CD4-positive, alpha-beta memory T cell (primary cell): ENCODE results near the gene SNRNP70. TPM values are rescaled to one million over a fixed set of nuclear protein-coding genes. Genes with fewer than 3 reads are reported as not detected.
A peak's percentile ranks its signal among the peaks of the same experiment; 100 is the strongest.
"Not testable (repeated sequence)": the region's sequence is repeated elsewhere in the genome, so short reads cannot be mapped to it uniquely, and the experiment has no call there.

Experiments
- CTCF ChIA-PET: fragments of 350-600 bp; sonication (Branson Sonifier 250); formaldehyde crosslinking; loops from one replicate; lab custom pipeline; 2021; ENCODE audit warnings: inconsistent platforms; ENCODE audit not compliant: partially characterized antibody; lab: Charles Lee
- POLR2A ChIA-PET: fragments of 350-600 bp; sonication (Branson Sonifier 250); formaldehyde crosslinking; loops from one replicate; lab custom pipeline; 2021; ENCODE audit not compliant: partially characterized antibody; lab: Charles Lee
- DNase-seq, 5 donors: peaks; one replicate each; pipeline versions ENCODE4 v3.0.0 to v3.0.0-alpha.2; 2020 to 2022; ENCODE audit warnings: mixed read lengths in 1 of 5
- H3K27ac ChIP-seq: one replicate; pipeline ENCODE4 v1.7.0; 2013; ENCODE audit warnings: low read depth, low read length
- H3K27me3 ChIP-seq: 2 replicates; pipeline ENCODE4 v1.7.0; 2013; ENCODE audit warnings: mild to moderate bottlenecking, low read length, moderate library complexity; ENCODE audit not compliant: insufficient read depth
- H3K36me3 ChIP-seq: 2 replicates; pipeline ENCODE4 v1.7.0; 2013; ENCODE audit warnings: mild to moderate bottlenecking, low read length, moderate library complexity; ENCODE audit not compliant: insufficient read depth
- H3K4me1 ChIP-seq: 2 replicates; pipeline ENCODE4 v1.7.0; 2013; ENCODE audit warnings: mild to moderate bottlenecking, low read length, moderate library complexity; ENCODE audit not compliant: insufficient read depth
- H3K4me3 ChIP-seq, 2 donors: one replicate each; pipeline ENCODE4 v1.7.0; 2013; ENCODE audit warnings: low read length in 2 of 2, mild to moderate bottlenecking in 1 of 2
- H3K9me3 ChIP-seq, 2 donors: one replicate each; pipeline ENCODE4 v1.7.0; 2013; ENCODE audit warnings: low read length in 2 of 2, control low read depth in 1 of 2; ENCODE audit not compliant: control insufficient read depth in 1 of 2
- H3K27ac Mint-ChIP-seq, 7 donors: one replicate each; pipeline ENCODE4 v1.8.0; 2020 to 2021; ENCODE audit warnings: mixed read lengths in 7 of 7, mild to moderate bottlenecking in 6 of 7, inconsistent platforms in 3 of 7, moderate library complexity in 3 of 7
- H3K27me3 Mint-ChIP-seq, 2 donors: one replicate each; pipeline ENCODE4 v1.8.0; 2020 to 2021; ENCODE audit warnings: mixed read lengths in 2 of 2
- H3K36me3 Mint-ChIP-seq, 2 donors: one replicate each; pipeline ENCODE4 v1.8.0; 2020 to 2021; ENCODE audit warnings: mixed read lengths in 2 of 2, inconsistent platforms in 1 of 2, mild to moderate bottlenecking in 1 of 2
- H3K4me1 Mint-ChIP-seq, 4 donors: one replicate each; pipeline ENCODE4 v1.8.0; 2020 to 2021; ENCODE audit warnings: mixed read lengths in 4 of 4, mild to moderate bottlenecking in 1 of 4
- H3K4me3 Mint-ChIP-seq, 8 donors: one replicate each; pipeline ENCODE4 v1.8.0; 2020 to 2021; ENCODE audit warnings: mixed read lengths in 8 of 8, mild to moderate bottlenecking in 7 of 8, moderate library complexity in 6 of 8, inconsistent platforms in 3 of 8
- H3K9me3 Mint-ChIP-seq, 8 donors: one replicate each; pipeline ENCODE4 v1.8.0; 2020 to 2021; ENCODE audit warnings: mixed read lengths in 8 of 8, mild to moderate bottlenecking in 5 of 8, inconsistent platforms in 3 of 8, moderate library complexity in 1 of 8
- intact Hi-C: fragments of 100-400 bp; cut with micrococcal nuclease; formaldehyde crosslinking; loops from one replicate; pipeline ENCODE4 v1.15.1; 2023
- polyA plus RNA-seq, 2 donors: library from polyadenylated mRNA; unstranded; fragments of 300-500 nt; fragmentation: Illumina TruSeq; gene quantifications; one replicate each; pipeline ENCODE4 v1.2.3, GENCODE V29; 2021
- total RNA-seq, 2 experiments: library from RNA; stranded (reverse); gene quantifications; one replicate each; pipeline ENCODE4 v1.2.3, GENCODE V29; 2021

The SNRNP70 gene
- total and polyA plus RNA-seq, 4 experiments from 2014 or later, result 31.5 to 689 (median 365) TPM

GRCh38 chr19:49043548-49043947, 41.7 kb upstream of the SNRNP70 start, which contains the start of gene CGB5:
Gene CGB5 (plus strand): TSS chr19:49043848. CDS start chr19:49044210, 362 bp downstream.
- DNase-seq, H3K4me1 Mint-ChIP-seq, H3K27me3 Mint-ChIP-seq, intact Hi-C loops, CTCF ChIA-PET, H3K4me3 Mint-ChIP-seq, H3K27ac ChIP-seq, H3K9me3 Mint-ChIP-seq, H3K4me3 ChIP-seq, H3K4me1 ChIP-seq, POLR2A ChIA-PET, H3K27me3 ChIP-seq, H3K36me3 Mint-ChIP-seq, H3K9me3 ChIP-seq, H3K27ac Mint-ChIP-seq, H3K36me3 ChIP-seq: not testable (repeated sequence)

DNA sequence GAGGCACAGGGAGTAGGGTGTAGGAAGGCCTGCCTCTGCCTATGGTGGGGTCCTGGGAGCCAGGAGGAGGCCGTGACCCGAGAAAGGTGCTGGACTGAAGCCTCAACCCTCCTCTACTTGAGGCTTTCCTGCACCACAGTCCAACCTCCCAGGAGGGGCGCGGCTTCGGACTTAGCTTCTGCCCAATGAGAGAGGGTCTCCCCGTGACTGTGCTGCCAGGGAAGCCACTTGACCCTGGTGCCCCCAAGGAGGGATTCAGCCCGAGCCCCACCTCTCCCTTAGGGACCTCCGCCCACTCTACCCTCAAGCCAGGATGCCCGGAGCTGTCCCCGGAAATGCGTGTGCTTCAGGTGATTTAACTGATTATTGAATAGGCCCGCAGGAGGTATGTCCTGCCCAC, 36.2 kb upstream of the SNRNP70 start, which contains the start of gene CGB8:
CGB8 (minus strand) TSS at position 101 of the 400 bp plus-strand sequence. CDS start 372 bp downstream, outside the sequence.
- DNase-seq, H3K27me3 Mint-ChIP-seq, H3K27ac ChIP-seq, H3K4me3 Mint-ChIP-seq, H3K4me1 Mint-ChIP-seq, intact Hi-C loops, H3K36me3 Mint-ChIP-seq, H3K9me3 Mint-ChIP-seq, H3K4me3 ChIP-seq, H3K4me1 ChIP-seq, H3K36me3 ChIP-seq, CTCF ChIA-PET, H3K9me3 ChIP-seq, H3K27me3 ChIP-seq, POLR2A ChIA-PET: not testable (repeated sequence)
- peak within 1 kb of the TSS in 1 of 7 donors; percentile 64 for H3K27ac Mint-ChIP-seq

DNA sequence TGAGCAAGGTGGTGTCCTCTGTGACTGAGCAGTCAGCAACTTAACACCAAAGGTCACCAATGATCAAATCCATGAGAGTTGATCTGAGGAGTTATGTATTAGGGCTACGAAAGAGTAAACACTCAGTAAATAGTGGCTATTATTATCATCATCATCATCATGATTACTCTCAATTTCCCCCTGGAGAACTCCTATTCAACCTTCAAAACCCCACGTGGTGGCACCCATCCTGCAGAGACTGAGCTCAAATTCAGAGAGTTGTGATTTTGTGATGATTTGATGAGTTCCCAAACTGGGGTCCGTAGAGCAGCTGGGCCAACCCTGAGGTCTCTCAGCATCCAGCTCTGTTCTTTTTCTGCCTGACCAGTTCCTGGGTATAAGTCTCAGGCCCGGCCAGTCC, 35.4 kb upstream of the SNRNP70 start:
- H3K27ac Mint-ChIP-seq, H3K27me3 Mint-ChIP-seq, H3K4me1 ChIP-seq, H3K9me3 ChIP-seq, POLR2A ChIA-PET, H3K4me3 Mint-ChIP-seq, DNase-seq, H3K36me3 ChIP-seq, H3K4me3 ChIP-seq, H3K27me3 ChIP-seq, H3K9me3 Mint-ChIP-seq, H3K36me3 Mint-ChIP-seq, H3K27ac ChIP-seq, H3K4me1 Mint-ChIP-seq, CTCF ChIA-PET: not testable (repeated sequence)
- intact Hi-C loops, result loop anchor here (10.0 kb wide), 1 partner anchor 55 kb away; the partner anchor contains the start of genes GYS1 and RUVBL2

GRCh38 chr19:49050376-49051033, 34.7 kb upstream of the SNRNP70 start:
- H3K9me3 ChIP-seq, POLR2A ChIA-PET, DNase-seq, H3K36me3 Mint-ChIP-seq, H3K9me3 Mint-ChIP-seq, H3K4me1 ChIP-seq, H3K27me3 Mint-ChIP-seq, H3K27me3 ChIP-seq, H3K4me3 Mint-ChIP-seq, H3K4me3 ChIP-seq, H3K36me3 ChIP-seq, CTCF ChIA-PET, H3K27ac ChIP-seq, H3K4me1 Mint-ChIP-seq, H3K27ac Mint-ChIP-seq: not testable (repeated sequence)
- intact Hi-C loops, result loop anchor here (10.0 kb wide), 1 partner anchor 56 kb away; the partner anchor contains the start of genes GYS1 and RUVBL2

DNA sequence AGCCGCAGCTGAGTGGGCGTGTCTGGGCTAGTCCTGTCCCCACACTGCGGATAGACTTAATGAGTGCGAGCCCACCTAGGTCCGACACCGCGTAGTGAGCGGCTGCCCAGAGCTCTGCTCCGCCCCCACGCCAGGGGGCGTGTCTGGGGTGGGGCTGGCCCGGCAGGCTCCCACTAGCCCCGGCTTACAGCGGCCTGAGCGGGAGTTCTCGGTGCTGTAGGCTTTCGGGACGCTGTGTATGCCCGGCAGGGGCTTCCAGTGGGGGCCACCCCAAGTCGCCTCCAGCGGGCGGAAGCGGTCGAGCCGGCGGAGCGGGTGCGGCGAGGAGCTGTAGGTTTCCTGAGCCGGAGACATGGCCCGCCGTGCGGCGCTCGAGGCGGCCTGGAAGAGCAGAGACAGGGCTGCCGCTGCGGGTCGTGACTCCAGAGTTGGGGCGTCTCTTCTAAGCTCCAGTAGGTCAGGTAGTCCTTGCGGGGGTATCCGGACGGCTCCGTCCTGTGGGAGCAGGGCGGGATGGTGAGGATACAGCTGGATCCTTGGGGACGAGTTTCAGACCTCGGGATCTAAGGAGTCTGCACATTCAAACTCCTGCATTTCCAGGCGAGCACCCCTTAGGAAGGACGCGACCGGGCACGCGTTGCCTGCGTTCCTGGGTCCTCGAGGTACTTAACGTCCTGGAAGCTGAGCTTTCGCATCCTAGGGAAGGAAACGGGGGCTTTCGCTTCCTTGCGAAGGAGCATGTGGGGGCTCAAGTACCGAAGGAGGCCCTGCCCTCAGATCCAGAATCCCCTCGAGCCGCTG, 28.9 kb upstream of the SNRNP70 start:
- peaks cover 7 to 27% (median 14%) of the 10 kb centered on the region in 4 donors for H3K4me1 Mint-ChIP-seq
- peaks cover 18% of the 10 kb centered on the region for H3K27me3 ChIP-seq
- H3K36me3 ChIP-seq, result no peaks in the 10 kb centered on the region
- ChIA-PET CTCF (interaction anchor here (1.0 to 1.5 kb wide), 4 partner anchors 11 to 63 kb away, joined by 3 to 7 read pairs (median 4); partner anchors contain the start of genes GYS1 and RUVBL2), POLR2A (interaction anchor here (1.4 kb wide), 1 partner anchor 36 kb away, joined by 3 read pairs; a partner anchor contains a TSS)
- DNase-seq, result peak; percentile 42 to 52 (median 48)
- H3K27ac Mint-ChIP-seq, result peak overlapping the region in 2 of 7 donors; percentile 2 to 17
- H3K27ac ChIP-seq, result no peak overlapping the region
- H3K4me3 ChIP-seq, result peak overlapping the region; percentile 49 to 57
- H3K4me3 Mint-ChIP-seq, result peak overlapping the region; percentile 79 to 93 (median 89)
- no peaks in the 10 kb centered on the region for H3K36me3 Mint-ChIP-seq
- H3K9me3 ChIP-seq, result no peaks in the 10 kb centered on the region
- peaks cover 16 to 24% of the 10 kb centered on the region in 2 donors for H3K27me3 Mint-ChIP-seq
- H3K4me1 ChIP-seq, result peaks cover 23% of the 10 kb centered on the region
- peaks cover 0 to 3% (median 0%) of the 10 kb centered on the region in 8 donors for H3K9me3 Mint-ChIP-seq
- intact Hi-C loops, result loop anchor here (2.0 to 10.0 kb wide), 2 partner anchors 38 to 62 kb away; partner anchors contain the start of genes GYS1 and RUVBL2

DNA sequence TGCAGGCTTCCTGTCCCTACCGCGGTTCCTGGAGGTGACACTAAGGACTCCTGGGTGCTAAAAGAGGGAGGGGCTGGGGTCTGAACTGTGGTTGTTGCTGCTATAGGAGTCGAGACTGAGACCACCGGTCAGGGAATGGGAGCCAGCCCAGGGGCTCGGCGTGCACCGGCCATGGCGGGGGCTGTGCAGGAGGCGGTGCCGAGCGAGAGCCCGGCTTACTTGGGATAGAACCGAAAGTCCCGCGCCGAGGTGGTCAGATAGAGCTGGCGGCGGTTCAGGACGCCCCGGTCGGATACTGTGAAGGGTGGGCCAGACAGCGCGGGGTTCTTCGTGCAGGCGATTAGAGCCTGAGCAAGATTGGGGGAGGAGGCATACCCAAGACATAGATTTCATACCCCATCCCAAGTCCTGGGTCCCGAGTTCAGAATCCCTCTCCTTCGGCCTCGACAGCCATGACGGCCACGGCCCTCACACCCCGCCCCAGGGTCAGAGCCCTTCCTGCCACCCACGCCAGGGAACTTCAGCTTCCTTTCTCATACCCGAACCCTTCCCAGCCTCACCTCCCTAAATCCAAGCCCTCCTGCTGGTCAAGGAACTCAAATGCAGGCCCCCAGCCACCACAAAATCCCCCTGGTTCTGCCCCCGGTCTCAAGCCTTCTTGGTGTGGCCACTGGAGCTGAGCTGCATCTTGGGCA, 28.2 kb upstream of the SNRNP70 start:
- H3K4me3 Mint-ChIP-seq, result peak overlapping the region; percentile 79 to 93 (median 89)
- H3K4me3 ChIP-seq, result peak overlapping the region; percentile 49 to 57
- H3K27ac Mint-ChIP-seq, result peak overlapping the region in 6 of 7 donors; percentile 2 to 60 (median 18)
- H3K27me3 Mint-ChIP-seq, result peaks cover 16 to 24% of the 10 kb centered on the region in 2 donors
- peaks cover 7 to 27% (median 14%) of the 10 kb centered on the region in 4 donors for H3K4me1 Mint-ChIP-seq
- peaks cover 23% of the 10 kb centered on the region for H3K4me1 ChIP-seq
- not testable (repeated sequence) for H3K36me3 ChIP-seq, H3K9me3 ChIP-seq, H3K9me3 Mint-ChIP-seq, H3K36me3 Mint-ChIP-seq, H3K27ac ChIP-seq
- DNase-seq, result peak in 1 of 5 donors; percentile 13
- intact Hi-C loops, result loop anchor here (2.0 to 10.0 kb wide), 2 partner anchors 38 to 62 kb away; partner anchors contain the start of genes GYS1 and RUVBL2
- H3K27me3 ChIP-seq, result peaks cover 18% of the 10 kb centered on the region
- ChIA-PET CTCF (interaction anchor here (1.0 to 1.5 kb wide), 5 partner anchors 11 to 64 kb away, joined by 3 to 7 read pairs (median 3); partner anchors contain the start of genes GYS1 and RUVBL2), POLR2A (interaction anchor here (0.6 to 2.1 kb wide), 4 partner anchors 37 to 623 kb away, joined by 3 to 8 read pairs (median 3); partner anchors contain the start of genes GYS1, LIN7B and RUVBL2)
